Kidney glomerular epithelial cell (primary cell): ENCODE data around the gene CDK14.
A peak's percentile ranks its signal among the peaks of the same experiment; 100 is the strongest.

Source experiments
- DNase-seq: peaks from one replicate; lab custom pipeline; 2025; lab: John Stamatoyannopoulos, UW

Gene CDK14

DNA sequence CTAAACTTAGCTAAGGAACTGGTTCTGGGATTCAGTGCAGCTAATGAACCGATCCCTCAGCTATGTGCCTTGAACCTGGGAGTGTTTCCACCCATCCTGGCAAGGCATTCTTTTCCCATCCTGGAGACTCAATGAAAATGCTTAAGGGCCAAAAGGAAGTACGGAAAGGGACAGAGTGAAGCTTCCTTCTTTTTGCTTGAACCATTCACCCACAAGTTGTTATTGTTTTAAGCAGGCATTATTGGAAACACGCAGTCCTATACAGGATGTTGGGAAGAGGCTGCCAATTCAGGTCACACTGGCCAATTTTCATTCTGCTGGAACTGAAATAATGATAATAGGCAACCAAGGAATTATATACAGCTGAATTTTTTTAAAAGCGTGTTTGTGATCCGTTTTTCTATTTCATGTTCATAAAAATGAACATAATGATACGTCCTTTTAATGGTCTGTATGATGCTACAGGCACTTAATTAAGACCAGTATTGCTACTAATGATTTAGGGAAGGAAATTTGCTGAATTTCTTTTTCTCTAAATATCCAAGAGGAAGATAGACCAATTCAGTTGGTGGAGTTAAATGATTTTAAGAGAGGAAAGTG is 610.3 kb downstream of the CDK14 start:
- DNase-seq, result no peak

DNA sequence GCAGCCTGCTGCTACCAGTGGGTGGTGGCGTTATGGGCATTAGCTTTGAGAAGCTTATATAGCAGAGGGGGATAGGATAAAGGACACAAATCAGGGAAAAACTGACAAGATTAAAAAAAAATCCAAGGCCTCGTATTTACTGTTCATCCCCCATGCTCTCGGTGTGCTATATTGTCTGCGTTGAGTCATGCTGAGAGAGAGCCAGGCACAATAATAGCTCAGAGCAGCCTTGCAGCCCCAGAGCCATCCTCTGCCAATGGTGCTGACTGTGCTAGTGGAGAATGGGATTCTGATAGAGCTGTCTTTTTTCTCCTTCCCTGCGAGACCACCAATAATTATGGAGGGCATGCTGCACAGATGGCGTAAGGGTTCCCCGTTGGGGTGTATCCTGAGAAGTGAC is 616.5 kb downstream of the CDK14 start:
- no peak for DNase-seq

DNA sequence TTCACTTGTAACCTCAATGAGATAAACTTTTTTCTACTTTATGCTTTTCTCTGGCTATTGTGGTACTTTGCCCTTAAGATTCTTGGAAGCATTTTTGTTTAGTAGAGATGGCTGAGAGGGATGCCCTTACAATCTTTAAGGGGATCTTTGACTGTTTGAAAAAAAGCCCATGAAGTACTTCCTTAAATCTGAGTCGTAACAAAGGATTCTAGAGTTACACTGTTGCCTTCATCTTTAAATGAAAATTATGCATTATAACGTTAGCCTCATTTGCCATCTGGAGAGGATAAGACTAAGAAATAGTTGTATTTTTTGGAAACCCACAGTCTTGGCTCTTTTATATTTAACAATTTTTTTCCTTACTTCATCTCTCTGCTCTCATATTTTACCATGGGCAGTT is 630.3 kb downstream of the CDK14 start:
- no peak for DNase-seq

DNA sequence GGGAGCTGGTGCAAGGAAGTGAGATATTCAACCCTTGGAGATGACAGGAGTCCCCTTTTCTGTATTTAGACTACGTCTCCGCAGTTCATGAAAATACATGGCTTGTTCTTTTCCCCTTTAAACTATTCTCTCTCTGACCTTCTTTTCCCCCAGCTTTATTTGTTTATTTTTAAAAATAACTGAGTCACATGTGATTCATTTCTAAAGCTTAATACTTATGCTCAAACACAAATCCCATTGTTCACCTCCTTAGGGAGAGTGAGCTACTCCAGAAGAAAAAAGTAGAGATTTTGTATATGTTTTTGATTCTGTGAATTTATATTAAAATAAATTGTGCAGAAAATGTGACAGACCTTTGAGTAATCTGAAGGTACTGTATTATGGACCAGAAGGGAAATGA is 632.2 kb downstream of the CDK14 start:
- DNase-seq, result no peak

DNA sequence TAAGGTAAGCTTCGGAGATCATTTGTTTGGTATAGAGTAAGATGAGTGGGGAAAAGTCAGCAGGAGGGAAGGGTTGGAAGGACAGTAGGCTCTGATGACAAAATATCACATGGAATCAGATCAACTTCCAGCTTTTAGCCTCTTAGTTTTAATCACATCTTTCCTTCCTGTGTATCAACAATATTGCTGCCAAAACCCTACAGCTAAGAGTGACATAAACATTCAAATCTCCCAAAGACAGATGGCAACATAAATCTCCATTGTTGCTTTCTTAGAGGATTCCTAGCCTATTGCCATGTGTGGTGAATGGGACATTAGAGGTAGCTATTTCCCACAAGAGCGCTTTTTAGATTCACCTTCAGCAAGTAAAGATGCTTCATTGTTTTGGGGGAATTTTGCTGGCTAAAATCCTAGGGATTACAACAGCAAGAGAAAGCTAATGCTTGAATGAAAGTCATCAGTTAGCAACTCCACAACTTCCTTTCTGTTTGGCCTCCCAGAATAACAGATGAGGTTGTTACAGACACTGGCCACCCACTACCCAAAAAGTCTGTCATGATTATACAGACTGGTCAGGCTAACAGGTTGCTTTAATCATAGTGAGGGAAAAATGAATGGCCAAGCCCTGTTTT is 632.9 kb downstream of the CDK14 start:
- no peak for DNase-seq

DNA sequence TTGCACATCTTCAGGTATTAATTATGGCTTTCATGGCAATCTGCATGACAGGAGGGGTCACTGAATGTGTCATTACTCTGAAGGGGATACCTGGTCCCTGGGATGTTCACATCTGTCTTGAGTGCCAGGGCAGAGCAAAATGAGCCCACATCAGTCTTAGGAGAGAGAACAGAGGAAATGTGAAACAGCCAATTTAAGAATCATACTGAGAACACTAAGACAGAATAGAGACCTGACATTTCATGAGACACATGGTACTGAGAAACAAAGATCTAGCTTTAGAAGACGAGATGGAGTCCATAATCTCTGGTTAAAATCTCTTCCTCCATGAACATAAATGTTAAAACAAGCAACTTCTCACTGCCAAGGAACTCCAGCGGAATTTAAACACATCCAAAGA is 634.0 kb downstream of the CDK14 start:
- no peak for DNase-seq

DNA sequence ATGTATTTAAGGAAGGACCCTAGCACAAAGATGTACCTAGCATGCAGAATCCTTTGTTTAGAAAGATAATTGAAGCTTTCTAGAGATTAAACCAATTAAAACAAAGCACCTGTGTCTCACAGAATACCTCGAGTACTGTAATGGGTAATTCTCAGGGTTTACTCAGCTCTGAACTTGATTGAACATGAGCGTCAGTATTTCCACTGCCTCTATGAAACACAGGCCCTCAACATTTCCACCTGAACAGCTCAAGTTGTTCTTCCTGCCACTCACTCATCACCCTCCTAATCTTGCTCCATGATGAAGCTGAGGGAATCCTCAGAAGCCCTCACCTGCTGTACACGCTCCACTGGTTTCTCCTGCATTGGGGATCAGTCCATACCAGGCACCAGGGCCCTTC is 634.4 kb downstream of the CDK14 start:
- DNase-seq, result no peak

DNA sequence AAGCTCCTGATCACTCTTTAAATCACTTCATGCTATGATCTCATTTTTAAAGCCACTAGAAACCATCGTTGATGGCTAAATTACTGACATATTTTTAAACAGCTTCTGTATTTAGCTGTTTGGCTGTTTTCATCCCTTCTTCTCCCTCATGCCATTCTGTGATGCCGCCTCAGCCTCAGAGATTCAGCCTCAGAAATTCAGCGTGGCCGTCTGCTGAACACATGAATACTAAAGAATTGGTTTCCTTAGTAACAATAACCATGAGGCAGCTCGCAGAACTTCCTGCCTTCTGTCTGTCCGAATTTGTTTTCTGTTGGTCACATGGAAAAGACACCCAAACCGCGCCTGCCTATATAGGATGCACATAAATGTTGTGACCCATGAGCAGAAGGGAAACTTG is 637.1 kb downstream of the CDK14 start:
- DNase-seq, result no peak

DNA sequence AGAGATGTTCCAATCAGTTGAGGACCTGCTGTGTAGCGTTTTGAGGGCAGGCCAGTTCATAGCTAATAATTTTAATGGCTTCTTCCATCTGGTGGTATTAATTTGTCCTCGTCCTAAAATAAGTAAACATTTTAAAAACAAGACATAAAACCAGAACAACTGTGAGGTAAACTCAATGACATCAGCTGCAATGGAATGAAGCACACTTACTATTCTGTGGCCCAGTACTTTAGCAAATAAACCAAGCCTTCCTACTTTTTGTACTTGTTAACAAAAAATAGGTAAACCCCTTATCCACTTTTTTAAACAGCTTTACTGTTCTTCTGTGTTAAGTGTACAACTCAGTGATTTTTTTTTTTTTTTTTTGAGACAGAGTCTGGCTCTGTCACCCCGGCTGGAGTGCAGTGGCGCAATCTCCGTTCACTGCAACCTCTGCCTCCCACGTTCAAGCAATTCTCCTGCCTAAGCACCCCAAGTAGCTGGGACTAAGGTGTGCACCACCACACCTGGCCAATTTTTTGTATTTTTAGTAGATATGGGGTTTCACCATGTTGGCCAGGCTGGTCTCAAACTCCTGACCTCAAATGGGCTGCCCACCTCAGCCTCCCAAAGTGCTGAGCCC is 639.2 kb downstream of the CDK14 start:
- no peak for DNase-seq

DNA sequence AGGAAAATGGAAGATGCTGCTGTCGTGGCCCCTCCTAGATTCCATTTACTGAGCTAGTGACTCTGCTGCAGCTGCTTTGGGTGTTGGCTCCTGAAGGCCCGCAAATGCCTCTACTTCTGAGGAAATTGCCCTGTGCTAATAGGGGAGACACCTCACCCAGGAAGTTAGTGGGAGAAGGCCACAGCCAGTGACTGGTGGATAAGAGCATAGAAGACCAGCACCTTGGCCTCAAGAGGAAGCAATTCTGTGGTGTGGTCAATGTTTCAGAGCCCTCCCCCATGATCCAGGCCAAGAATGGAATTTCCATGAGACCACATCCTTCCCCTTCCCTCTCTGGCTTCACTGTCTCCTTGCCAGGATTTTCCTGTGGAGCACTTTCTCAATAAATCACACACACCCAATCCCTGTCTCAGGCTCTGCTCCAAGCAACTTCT is 643.1 kb downstream of the CDK14 start:
- DNase-seq, result peak; percentile 64

DNA sequence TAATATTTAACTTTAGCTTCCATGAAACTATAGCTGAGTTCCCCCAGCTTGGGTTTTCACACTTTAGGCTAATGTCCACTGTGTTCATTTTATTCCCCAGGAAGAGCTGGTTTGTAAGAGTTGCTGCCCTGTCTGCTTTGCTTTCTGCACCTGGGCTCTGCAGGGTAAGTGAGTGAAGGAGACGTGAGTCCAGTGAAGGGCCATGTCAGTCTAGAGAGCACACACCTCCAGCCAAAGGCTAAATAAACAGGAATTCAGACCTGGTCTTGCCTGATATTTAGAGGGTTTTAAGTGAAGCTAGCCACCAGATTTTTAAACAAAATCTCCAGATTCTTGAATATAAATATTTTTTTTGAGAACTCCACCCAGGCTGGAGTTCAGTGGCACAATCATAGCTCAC is 643.7 kb downstream of the CDK14 start:
- DNase-seq, result no peak

DNA sequence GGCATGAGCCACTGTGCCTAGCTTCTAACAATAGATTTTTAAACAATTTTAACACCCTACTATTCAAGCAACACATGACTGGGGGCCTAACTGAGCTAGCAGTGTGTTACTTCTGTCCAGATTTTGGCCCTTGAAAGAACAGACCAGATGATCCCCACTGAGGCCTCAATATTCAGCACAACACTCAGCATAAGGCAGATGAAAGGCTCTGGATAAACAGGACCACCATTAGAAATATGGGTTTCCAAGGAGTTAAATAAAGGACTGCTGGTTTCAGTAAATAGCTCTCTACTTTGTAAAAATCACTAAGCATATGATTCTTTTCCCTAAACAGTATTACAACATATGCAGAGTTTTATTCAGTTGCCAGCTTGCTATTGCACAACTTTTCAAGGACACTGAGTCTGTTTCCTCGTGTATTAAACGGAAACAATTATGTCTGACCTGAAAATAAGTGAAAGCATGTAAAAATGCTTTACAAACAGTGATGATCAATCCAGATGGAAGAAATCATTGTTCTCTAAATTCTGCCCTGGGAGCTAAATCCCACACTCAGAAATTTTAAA is 644.3 kb downstream of the CDK14 start:
- DNase-seq, result no peak

DNA sequence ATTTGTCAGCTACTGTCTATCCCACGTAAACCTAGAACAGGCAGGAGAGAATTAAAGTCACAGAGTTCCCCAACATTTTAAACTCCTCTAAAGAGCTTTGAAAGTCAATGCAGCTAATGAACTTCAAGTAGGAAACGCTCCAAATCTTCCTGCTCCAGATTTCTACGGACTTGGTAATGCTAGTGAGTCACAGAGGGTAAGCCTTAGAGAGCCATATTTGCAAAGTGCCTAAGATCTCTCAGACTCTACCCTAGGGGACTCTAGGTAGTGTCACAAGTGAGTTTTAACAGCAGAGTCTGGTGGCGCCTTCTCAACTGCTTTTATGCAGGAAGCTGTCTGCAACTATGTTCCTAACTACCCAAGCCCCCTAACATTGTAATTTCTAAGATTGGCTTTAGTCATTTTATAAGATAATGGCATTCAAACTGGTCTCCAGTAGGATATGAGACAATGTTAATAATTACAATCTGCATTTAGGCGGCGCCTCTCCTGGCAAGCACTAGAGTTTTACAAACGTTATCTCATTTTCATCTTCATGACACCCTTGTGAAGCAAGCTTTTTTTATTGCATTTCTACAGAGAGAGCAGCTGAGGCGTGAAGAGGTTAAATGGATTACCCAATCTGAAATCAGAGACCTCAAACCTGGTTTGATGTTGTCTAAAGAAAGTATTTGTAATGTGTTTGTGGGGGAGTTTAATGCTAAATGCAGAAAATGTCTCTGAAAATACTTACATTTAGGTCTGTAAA is 646.1 kb downstream of the CDK14 start:
- DNase-seq, result peak; percentile 16

DNA sequence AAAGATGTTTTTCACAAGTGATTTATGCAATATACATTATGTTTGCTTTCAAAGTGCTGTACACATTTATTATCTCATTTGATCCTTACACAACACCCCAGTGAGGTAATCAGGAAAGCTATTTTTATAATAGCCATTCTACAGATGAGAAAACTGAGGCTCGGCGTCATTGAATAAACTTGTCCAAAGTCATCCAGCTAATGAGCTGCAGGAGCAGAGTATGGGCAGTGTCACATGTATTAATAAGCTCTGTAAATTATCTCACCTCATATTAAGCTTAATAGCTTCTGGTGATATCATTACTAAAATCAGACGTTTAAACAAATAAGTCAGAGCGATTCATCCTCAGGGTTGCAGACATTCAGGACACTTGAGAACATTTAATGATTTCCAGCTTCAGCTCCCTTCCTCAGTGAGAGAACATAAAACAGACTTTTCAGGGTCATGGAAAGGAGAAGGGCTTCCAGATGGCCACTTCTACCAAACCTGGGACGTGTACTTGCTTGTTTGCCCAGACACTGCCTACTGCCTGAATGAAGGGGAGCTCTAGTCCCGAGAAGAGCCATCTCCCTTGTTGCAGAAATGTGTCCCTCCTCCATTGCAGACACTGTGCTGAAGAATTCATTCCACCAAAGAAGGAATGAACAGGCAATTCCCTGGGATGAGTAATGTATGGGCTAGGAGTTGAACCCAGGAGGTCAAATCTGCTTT is 647.6 kb downstream of the CDK14 start:
- DNase-seq, result no peak

DNA sequence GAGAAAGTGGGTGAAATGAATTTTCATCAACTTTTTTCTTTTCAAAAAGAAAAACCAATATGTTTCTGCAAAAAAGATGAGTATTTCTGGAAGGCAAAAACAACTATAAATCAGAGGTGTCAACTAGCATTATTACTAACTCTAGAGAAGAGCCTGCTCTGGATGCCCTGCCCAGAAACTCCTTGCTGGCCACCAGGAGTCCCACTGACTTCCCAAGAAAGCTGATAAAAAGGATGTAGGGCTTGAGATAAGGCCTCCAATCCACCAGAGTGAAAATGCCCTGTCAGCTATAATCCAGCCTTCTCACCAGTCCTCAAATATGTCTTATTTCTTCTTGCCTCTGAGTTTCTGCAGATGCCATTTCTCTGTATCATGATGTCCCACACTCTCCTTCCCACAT is 651.4 kb downstream of the CDK14 start:
- DNase-seq, result no peak

DNA sequence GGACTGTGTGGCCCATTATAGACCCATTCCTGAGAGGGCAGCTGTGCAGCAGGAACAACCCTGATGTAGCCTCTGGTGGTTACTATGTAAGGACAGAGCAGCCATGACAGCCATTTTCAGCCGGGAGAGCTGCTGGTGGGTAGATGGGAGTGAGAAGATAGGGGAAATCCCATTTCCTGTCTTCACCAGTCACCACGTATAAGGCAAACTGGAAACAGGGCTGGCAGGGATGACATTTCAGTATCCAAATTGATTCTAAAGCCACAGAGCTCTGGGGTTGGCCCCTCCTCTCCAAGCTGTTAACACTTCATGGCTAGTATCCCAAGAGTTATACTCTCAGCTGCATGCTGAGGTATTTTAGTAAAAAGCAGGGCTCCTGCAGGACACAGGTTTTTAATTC is 652.9 kb downstream of the CDK14 start:
- DNase-seq, result no peak

DNA sequence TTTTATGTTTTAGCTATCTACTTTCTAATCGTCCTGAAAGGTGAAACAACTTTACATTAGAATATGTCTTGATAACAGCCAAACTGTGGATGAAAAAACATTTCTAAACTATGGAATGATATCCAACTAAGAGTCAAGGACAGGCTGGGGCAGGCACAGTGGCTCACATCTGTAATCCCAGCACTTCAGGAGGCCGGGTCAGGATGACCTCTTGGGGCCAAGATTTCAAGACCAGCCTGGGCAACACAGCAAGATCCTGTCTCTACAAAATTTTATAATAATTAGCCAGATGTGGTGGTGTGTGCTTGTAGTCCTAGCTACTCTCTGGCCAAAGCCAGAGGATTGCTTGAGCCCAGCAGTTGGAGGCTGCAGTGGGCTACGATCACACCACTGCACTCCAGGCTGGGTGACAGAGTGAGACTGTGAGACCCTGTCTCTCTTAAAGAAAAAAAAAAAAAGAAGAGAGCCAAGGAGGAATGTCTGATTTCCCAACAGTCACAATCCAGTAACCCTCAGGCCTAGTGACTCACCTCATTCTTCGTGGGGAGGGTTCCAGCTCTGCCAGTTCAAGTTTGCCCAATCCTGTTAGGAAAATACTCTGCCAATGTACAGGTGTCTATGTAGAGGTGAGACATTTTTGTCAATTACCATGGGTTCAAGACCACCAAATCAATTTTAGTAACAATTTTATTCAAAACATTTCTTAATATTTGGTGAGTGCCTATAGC is 653.5 kb downstream of the CDK14 start:
- DNase-seq, result peak; percentile 57

DNA sequence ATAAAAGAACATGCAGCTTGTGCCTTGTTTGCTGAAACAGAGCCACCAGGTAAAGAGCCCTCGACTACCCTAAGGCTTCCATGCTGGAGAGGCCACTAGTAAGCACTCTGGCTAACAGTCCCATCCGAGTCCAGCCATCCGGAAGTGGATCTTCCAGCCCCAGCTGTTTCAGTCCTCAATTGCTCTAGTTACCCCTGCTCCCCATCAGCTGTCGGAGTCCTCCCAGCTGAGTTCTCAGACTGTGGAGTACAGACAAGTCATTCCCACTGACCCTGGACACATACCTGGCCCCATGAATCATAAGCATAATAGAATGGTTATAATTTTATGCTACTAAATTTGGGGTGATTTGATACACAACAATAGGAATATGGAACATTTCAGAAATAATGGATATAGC is 654.6 kb downstream of the CDK14 start:
- DNase-seq, result no peak

DNA sequence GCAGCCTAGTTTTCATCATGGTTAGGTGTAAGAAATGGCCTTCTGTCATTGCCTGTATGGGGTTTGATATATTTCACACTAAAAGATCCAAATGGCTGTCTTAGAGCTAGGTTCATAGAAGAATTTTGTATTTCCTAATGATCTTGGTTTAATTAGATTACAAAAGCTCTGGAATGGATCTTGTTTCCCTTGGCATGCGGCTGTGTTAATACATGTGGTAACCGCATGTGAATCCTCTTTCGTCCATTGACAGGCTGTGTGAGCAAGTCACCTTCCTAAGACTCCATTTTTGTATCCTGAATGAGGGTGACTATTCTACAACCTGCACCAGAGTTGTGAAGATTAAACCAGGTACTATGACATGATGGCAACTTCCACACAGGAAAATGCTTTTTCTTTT is 655.8 kb downstream of the CDK14 start:
- DNase-seq, result no peak
